ENCODE results near the gene RASIP1.

The RASIP1 gene

DNA sequence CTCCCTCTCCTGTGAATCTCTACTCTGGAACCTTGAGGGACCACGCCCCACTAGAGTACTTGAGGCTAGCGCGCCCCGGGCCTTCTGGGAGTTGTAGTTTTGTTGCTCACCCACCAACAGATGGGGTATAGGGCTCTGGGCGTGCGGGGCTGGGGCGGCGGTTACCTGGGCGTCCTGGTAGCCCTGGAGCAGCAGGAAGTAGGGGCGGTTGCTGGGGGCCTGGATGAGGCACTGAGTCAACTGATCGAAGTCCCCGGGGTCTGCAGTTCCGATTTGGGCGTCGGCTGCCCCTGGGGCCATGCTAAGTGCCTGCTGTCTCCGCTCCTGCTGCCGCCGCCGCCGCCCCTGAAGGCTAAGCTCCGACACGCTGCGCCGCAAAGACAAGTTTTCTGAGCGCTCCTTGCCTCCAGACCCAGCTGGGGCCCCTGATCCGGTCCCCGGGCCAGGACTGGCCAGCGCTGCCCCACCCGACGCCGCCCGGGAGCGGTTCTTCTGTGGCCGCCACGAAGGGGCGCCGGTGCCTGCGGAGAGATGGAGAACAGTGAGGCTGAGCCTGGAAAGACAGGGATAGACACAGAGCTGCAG, 5.3 kb downstream of the RASIP1 start:
- H3K27ac ChIP-seq = no peak overlapping the region
- no peak for TF ChIP-seq ZFX (IDR thresholded peaks at IDR 0.05; ENCODE audit: borderline replicate concordance)
- TF ChIP-seq CTCF (IDR thresholded peaks at IDR 0.05) = no peak

DNA sequence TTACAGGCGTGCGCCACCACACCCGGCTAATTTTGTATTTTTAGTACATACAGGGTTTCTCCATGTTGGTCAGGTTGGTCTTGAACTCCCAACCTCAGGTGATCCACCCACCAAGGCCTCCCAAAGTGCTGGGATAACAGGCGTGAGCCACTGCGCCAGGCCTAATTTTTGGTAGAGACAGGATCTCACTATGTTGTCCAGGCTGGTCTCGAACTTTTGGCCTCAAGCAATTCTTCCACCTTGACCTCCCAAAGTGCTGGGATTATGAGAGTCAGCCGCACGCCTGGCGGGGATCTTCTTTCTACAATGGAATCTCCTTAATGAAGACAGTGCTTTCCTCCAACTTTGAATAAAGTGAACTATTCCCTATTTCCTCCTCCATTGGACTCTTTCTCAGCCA, 5.8 kb downstream of the RASIP1 start:
- no peak for TF ChIP-seq ZFX (IDR thresholded peaks at IDR 0.05; ENCODE audit: borderline replicate concordance)
- TF ChIP-seq CTCF (IDR thresholded peaks at IDR 0.05) = no peak
- no peak overlapping the region for H3K27ac ChIP-seq

DNA sequence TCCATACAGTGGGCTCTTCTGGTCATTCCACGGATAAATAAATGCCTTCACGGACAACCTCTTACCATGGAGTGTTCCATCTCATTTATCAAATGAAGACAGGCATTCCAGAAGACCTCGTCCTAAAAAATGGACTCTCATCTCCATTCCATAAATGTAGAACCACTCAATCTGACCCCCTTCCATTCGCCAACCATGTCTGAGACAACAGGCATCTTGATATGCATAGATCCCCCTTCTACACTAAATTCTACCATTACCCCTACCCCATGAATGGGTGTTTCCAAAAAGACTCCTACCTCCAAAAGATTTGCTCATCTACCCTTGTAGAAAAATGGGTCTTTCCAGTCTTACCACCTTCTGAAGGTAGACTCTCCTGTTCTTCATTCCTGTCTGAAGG, 9.0 kb downstream of the RASIP1 start:
- TF ChIP-seq CTCF (IDR thresholded peaks at IDR 0.05) (no peak), ZFX (IDR thresholded peaks at IDR 0.05; ENCODE audit: borderline replicate concordance) (no peak)
- H3K27ac ChIP-seq = no peak overlapping the region

DNA sequence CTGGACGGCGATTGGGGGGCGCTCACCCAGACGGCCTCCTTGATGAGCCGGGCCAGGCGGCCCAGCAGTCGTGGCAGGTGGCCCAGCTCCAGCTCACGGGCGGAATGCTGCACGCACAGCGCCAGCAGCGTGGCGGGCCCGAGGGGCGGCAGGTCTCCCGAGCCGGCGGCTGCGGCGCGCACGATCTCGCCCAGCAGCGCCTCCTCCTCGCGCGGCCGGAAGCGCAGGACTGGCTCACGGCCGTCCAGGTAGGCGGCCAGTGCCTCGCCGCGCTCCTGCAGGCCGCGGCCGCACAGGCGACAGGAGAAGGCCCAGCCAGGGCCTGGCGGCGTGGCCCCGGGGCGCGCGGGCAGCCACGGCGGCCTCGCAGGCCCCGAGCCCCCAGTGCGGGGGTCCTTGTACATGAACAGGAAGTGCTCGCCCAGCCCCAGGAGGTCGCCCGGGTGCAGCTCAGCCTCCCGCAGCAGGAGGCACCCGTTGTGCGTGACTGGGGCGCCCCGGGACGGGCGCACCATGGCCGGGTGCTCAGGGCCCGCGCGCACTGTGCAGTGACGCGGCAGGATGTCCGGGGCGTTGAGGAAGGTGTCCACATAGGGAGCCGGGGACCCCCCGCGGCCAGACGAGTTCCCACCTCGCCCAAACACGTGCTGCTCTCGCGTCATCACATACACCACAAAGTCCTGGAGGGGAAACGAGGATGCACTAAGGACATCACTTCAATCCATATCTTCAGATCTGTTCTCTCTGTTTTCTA, 11.3 kb downstream of the RASIP1 start:
- peak overlapping the region; percentile 32; the same call in 1 of the 2 replicates for H3K27ac ChIP-seq
- TF ChIP-seq CTCF (IDR thresholded peaks at IDR 0.05) = peak; percentile 35
- no peak for TF ChIP-seq ZFX (IDR thresholded peaks at IDR 0.05; ENCODE audit: borderline replicate concordance)

GRCh38 chr19:48726556-48726955, 13.9 kb downstream of the RASIP1 start:
- 0 out of 2 replicates have a peak overlapping the region, but pooled peaks have one; percentile 18 for H3K27ac ChIP-seq
- TF ChIP-seq ZFX (IDR thresholded peaks at IDR 0.05; ENCODE audit: borderline replicate concordance) (no peak), CTCF (IDR thresholded peaks at IDR 0.05) (no peak)

DNA sequence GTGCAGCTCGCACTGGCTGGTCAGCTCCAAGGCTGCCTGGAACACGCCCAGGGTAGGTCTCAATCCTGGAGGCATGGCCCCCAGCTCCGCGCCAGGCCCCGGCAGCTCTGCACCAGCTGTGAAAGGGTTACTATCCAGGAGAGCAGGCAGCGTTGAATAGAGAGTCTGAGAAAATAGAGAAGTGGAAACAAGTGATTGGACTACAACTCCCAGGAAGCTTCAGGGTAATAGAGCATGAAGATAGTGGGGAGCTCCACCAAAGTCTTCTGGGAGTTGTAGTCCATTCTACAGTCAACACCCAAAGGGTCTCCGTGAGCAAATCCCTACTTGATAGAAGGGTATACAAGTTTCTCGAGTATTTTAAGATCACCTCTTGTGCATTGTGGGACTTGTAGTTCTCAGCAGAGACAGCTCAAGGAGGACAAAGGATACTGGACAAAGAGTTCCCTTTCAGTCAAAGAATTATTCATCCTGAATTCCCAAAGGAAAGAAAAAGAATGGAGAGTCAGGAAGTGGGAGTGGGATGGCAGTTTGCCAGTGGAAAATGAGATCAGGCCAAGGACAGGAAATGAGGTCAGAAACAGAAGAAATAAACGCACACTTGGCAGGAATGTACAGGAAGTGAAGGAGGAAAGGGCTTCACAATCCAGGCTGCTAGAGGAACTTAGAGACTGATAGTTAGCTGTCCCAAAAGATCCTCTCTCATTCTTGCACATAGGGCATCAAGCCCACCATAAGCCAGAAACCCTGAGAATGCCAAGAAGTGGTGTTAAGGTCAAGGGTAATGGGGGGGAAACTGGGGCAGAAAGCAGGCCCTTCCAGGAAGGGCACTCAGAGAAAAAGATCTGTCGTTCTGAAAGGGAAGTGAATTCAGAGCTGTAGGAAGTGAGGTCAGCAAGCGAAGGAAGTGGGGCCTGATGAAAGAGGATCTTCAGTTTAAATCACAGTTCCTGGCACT, 15.3 kb downstream of the RASIP1 start:
- TF ChIP-seq ZFX (IDR thresholded peaks at IDR 0.05; ENCODE audit: borderline replicate concordance) = no peak
- TF ChIP-seq CTCF (IDR thresholded peaks at IDR 0.05) = no peak

More for the DNA sequence above, 15.3 kb downstream of the RASIP1 start:
- peak overlapping the region; percentile 42 for H3K27ac ChIP-seq

Data from 22Rv1 (cell line).